Medulla oblongata (tissue), 1 donor: ENCODE data around the gene TM9SF2.
"Not testable (repeated sequence)": the region's sequence is repeated elsewhere in the genome, so short reads cannot be mapped to it uniquely, and the experiment has no call there.

Source experiments
- DNase-seq: peaks from one replicate; pipeline ENCODE4 v3.0.0-alpha.2; 2015; ENCODE audit errors: extremely low spot score

TM9SF2 gene

GRCh38 chr13:99536023-99536422 is 34.8 kb downstream of the TM9SF2 start:
- DNase-seq = no peak

DNA sequence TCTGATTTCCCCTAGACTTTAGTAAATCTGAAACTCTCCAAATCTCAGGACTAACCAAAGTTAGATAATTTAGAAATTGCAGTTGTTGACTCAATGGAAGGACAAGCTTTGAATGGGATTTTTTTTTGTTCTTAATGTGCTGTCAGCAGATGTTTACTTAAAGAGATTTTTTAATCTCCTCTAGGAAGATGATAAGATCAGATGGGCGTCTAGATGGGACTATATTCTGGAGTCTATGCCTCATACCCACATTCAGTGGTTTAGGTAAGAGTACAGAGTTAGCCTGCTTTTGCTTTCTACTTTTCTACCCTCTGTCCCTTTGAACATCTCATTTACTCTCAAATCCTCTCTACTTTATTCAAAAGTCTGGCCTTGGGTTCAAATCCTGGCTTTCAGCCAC is 39.3 kb downstream of the TM9SF2 start:
- DNase-seq = no peak

DNA sequence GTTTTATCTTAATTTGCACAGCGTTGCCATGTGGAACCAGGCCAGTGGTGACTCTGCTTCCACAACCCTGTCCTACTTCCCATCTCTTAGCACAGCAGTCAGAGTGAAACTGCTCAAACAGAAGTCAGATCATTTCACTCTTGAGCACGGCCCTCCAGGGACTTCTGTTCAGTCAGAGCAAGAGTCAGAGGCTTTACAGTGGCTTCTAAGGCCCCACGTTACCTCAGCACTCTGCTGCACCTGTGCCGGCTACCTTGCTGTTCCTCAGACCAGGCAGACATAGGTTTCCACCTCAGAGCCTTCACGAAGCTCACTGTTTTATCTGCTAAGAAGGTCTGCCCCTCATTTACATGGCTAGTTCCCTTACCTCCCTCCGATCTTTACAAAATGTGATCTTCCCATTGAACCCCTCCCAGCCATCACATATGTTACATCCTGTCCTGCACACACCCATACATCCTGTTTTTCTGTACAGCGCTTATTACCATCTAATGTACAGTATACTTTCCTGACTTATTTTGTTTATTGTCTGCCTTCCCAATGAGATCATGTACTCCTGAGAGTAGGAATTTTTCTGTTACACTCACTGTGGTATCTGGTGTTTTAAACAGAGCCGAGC is 41.6 kb downstream of the TM9SF2 start:
- peak; percentile 75 for DNase-seq

- DNase-seq = no peak
Observed at GRCh38 chr13:99545361-99545760, 44.1 kb downstream of the TM9SF2 start.

DNA sequence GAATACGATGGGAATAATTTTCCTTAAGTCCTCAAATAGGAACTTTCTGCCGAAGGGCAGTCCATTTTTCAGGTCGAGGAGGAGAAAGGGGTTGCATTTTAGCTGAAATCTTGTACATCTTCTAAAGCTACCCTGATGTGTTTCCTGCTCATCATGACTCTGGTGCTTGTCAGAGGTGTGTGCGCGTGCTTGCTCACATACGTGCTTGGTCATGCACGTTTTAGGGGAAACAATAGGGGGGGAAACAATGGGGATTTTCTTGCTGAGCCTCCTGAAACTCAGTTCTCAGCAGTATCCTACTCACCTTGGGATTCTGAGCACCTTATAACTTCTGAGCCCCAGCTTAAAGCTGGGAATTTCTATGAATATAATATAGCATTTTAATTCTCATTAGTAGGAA is 44.7 kb downstream of the TM9SF2 start:
- no peak for DNase-seq

DNA sequence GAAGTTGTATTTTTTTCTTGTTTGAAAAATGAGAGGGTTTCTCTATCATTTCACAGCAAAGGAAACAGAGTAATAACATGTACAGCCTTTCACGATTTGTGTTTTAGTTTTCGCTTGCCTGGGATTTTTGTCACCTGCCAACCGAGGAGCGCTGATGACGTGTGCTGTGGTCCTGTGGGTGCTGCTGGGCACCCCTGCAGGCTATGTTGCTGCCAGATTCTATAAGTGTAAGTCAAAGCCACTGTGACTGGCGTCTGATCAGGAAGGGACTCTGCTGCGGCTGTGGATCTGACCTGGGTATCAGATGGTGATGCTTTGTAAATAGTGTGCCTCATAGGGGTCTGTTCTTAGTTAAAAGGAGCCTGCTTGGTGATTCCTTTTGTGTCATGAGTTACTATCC is 45.6 kb downstream of the TM9SF2 start:
- no peak for DNase-seq

- peak; percentile 46 for DNase-seq
Observed at GRCh38 chr13:99548448-99548847, 47.2 kb downstream of the TM9SF2 start.

DNA sequence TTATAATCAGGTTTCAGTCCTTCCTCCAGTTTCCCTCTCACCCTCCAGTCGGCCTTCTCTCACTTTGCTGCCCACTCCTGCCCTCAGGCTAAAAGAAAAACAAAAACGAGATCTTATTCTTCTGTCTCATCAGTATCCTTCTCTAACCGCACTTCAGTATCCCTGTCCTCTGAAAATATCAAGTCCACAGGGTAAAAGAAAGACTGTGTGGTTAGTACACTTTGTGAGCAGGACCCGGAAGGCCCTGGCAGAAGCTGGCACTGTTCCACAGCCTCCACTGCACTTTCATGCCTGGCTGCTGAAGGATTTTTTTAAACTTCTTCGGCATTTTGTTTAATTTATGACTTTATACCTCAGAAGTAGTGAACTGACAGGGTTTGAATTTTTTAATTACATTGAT is 51.8 kb downstream of the TM9SF2 start:
- DNase-seq = no peak

DNA sequence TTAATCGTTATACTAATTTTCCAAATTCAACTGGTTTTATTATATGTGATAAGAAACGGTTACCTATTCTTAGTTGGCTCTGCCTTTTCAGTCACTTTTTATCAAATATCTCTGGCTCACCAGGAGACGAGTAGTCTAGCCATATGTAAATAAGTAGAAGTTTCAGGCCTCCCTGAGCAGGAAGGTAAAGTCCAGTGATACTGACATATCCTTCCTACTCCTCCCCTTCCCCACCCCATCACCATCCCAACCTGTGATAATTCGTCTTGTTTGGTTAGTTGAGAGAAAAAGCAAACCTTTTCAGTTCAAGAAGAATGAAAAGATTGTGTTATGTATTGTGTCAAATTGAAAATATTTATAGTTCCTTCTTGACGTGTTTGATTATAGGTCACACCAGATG is 53.9 kb downstream of the TM9SF2 start:
- DNase-seq = no peak

GRCh38 chr13:99556867-99557443 is 55.7 kb downstream of the TM9SF2 start:
- DNase-seq = no peak

DNA sequence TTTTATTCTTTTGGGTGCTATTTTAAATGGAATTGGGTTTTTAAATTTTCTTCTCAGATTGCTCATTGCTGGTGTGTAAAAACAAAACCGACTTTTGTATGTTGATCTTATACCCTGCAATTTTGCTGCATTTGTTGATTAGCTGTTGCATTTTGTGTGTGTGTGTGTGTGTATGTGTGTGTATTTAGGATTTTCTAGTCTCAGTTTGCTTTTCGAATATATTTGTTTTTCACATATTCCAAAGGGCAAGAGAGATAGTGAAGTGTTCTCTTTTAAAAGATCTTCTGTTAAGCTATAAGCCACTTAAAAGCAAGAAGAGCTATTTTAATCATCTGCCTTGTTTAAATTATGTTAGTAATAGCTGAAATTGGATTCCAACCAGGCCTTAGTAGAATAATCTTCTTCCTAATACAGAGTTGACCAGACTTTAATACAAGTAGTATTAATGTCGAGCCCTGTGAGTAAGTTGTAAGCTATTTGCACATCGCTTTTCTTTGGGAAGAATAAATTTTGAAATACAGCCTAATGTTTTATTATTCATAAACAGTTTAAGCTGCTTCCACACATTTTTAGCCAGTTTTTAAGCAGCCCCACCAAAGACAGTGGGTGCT is 57.4 kb downstream of the TM9SF2 start:
- no peak for DNase-seq

DNA sequence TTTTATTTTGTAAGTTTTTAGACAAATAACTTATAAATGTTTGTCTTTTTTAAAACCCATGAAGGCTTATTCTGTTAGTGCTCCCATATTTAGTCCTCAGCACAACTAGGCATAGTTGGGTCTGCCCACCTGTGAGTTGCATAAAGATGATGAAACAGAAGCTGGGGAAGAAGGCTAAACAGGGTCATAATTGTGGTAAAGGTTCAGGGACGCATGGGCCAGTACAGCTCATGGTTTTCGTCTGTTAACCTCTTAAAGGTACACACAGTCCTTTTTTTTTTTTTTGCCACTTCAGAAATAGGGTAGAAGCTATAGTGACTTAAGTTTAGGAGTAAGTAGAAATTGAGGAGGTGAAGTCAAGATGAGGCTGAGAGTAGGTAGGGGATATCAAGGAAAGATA is 58.3 kb downstream of the TM9SF2 start:
- no peak for DNase-seq

DNA sequence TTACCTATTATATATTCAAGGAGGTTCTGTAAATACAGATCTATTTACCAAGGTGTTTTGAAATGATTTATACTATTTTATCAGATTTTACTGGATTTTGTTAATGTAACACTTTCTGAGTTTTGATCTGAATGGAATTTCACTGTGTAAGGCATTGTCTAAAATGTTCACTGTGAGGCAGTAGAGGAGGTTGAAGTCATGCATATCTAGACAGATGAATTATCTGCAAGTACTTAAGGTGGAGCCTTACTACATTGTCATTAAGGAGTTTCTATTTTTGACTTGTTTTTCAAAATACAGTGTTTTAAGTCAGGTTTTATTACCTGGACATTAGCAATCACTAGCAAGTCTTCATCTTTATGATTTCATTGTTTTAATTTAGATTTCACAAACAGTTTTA is 62.1 kb downstream of the TM9SF2 start:
- no peak for DNase-seq

DNA sequence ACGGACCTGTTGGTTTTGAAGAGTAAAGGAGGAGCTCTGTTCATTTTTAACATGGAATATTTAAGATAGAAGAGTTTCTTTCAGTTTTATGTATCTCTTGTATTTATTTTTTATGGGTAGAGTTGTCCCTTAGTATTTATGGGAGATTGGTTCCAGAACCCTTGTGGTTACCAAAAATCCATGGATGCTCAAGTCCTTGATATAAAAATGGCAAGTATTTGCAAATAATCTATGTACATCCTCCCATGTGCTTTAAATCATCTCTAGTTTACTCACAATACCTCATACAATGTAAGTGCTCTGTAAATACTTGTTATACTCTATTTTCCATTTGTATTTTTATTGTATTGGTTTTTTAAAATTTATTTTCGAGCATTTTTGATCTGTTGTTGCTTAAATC is 63.1 kb downstream of the TM9SF2 start:
- DNase-seq = no peak

DNA sequence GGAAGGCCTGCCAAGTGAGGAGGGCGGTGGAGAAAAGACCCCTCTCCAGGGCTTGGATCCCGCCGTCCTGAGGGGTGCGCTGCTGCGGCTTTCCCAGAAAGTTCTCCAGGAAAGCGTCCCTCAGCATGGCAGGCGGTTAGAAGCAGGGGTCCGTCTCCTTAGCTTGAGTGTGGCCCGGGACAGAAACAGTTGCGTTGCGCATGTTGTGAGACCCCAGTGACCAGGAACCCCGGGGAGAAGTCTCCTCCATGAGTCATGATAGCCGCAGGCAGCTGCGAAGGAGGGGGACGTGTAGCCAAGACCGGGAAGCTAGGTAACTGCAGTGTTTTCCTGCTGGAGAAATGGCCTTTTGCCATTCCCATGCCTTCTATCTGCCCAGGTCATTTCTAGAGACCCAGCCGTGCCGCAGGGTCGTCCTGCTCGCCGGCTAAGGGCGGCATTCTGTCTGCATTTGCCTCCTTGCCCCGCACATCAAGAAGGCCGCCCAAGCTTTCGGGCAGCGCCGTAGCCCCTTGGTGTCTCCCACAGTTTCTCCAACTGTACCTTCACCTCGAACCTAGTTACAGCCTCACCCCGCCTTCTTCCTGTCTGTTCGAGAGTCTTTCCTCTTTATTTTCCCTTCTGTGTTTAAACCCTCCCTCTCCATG is 64.3 kb downstream of the TM9SF2 start:
- no peak for DNase-seq

DNA sequence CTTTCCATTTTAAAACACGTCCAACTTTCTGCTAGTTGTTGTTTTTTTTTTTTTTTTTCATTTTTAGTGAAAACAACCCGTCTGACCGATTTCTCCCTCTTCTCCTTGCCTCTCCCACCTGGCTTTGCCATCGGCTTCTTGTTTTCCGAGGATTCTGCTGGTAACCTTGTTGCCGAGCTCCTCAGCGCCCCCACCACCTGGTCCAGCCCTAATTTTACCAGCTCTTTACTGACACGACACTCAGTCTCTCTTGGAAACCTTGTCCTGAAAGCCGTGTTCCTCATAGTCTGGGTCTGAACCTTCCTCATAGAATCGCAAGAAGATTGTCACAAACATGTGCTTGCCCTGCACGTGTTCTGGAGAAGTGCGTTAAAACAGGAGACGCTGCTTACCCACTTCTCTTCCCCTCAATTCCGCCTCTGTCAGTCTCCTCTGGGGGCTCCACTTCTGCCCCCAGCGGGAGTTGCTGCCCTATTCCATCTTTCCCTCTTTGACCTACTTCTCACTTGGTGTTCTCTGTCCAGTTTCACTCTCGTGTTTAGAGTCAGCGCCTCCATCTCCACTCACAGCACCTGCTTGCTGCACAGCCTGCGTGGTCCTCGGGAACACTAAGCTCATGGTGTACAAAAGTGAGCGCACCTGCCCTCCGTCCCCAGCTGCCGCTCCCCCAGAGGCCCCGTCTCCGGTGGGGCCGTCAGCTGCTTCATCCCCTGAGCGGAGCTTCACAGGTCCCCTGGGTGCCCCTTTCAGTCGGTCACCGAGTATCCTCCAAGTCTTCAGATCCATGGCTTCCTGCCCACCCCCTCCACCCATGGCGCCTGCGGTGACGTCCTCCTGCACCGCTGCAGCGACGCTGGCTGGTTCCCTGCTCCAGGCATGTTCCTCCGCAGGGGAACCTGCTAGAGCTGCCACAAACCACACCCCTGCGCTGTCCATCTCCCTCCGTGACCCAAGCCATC is 65.1 kb downstream of the TM9SF2 start:
- no peak for DNase-seq

DNA sequence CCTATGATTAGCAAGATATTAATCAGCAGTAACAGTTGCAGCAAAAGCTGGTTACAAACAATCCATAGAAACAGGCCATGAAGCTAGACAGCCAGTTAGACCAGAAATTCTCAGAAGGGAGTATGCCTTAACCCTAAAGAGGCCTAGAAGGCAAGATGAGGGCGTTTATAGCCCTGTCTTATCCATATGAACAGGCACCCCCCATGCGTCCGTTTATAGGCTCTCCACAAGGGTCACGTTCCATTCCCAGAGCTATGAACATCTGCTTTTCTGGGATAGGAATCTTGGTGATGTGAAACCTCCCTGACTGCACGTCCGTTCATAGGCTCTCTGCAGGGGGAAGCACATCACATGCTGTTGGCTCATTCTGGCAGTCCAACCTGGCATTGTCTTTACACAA is 67.6 kb downstream of the TM9SF2 start:
- DNase-seq = not testable (repeated sequence)

DNA sequence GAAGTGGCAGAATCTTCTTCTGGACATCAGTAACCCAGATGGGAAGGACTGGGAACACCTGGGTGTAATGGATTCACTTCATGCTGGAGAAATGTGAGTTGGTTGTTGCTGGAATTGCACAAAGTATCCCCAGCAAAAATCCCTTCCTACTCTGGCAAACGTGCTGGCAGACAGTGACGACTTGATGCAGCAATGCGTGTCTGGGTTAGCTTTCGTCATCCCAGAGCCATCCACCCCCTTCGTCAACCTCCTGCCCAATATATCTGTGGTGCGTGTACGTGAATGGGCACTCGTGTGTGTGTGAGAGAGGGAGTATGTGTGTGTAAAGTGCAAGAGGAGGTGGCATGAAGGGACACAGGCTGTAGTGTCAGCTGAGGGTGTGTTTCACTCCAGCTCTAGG is 70.9 kb downstream of the TM9SF2 start:
- DNase-seq = no peak

DNA sequence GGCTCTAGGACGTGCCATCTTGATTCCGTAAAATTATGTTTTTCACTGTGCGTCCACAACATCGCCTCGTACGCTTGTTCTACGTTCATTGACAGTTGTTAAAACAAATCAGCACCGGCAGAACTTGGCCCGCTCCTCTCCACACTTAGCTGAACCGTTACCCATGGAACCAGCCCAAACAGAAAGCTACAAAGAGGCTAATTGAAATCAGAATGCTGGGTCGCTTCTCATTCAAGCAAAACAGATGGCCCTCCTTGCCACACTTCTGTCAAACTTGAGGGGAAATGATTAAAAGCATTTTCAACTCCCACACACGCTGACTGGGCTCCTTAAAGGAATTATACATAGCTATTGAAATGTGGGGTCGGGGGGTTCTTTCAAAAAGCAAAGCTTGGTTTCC is 71.6 kb downstream of the TM9SF2 start:
- DNase-seq = no peak

DNA sequence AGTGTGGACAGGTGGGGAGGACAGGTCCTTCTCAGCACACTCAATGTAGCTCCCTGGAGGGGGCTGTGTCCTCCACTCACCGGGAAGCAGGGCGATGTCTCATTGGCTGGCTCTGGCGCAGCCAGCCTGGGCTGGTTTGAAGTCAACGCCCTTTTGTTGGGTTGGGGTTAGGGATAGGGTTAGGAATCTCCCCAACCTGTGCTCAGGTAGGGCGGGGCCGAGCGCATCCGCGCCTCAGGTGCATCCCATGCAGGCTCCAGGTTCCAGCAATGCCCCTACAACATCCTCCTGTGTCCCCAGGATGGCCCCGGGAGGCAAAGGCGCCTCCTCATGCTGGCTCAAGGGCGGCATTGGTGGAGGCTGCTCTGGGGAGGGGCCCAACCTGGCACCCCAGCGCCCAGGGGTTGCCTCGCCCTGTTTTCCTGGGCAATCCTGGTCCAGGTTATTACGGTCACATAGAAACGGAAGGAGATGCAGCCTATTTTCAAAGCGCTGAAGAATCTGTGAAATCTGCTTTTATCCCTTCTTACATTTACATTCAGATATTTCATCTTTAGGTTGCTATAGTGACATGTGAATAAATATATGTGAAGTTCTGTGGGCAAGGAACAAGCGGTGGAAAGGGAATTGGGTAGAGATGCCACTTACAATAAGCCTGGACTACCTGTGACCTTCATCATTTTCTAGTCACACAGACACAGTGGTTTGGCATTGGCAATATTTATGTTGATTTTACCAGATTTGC is 74.3 kb downstream of the TM9SF2 start:
- DNase-seq = no peak
